HEK293 (cell line): ENCODE data around the gene CNPY4.
A peak's percentile ranks its signal among the peaks of the same experiment; 100 is the strongest.

Experiments used
- BCL11A ChIP-seq: fragments of 450-650 bp; formaldehyde crosslinking; IDR thresholded peaks from 2 replicates; pipeline ENCODE4 v1.5.1; 2016; ENCODE audit warnings: low read depth, missing biosample characterization, missing genetic modification characterization
- EGR2 ChIP-seq: fragments of 450-650 bp; formaldehyde crosslinking; IDR thresholded peaks from 2 replicates; pipeline ENCODE4 v1.5.1; 2016; ENCODE audit warnings: low read depth, missing biosample characterization, missing genetic modification characterization
- IKZF3 ChIP-seq: fragments of 450-650 bp; IDR thresholded peaks from 2 replicates; pipeline ENCODE4 v1.5.0; 2018; ENCODE audit warnings: missing biosample characterization, mild to moderate bottlenecking, missing genetic modification characterization, moderate library complexity
- MZF1 ChIP-seq: fragments of 450-650 bp; formaldehyde crosslinking; IDR thresholded peaks from 2 replicates; pipeline ENCODE4 v1.5.1; 2017; ENCODE audit warnings: missing biosample characterization, missing genetic modification characterization, borderline replicate concordance
- SALL2 ChIP-seq: fragments of 450-650 bp; formaldehyde crosslinking; IDR thresholded peaks from 2 replicates; pipeline ENCODE4 v1.5.0; 2017; ENCODE audit warnings: missing biosample characterization, mild to moderate bottlenecking, missing genetic modification characterization, borderline replicate concordance
- SETDB1 ChIP-seq: IDR thresholded peaks from one replicate; pipeline ENCODE4 v1.6.1; 2017; ENCODE audit warnings: mild to moderate bottlenecking, low read length, moderate library complexity, mixed read lengths; ENCODE audit not compliant: insufficient read length
- SP3 ChIP-seq: fragments of 450-650 bp; formaldehyde crosslinking; IDR thresholded peaks from 2 replicates; pipeline ENCODE4 v1.5.1; 2016; ENCODE audit warnings: missing biosample characterization, missing genetic modification characterization
- TRIM28 ChIP-seq: IDR thresholded peaks from 2 replicates; pipeline ENCODE4 v1.6.1; 2011; ENCODE audit warnings: low read length, control low read depth, borderline replicate concordance
- ZBTB21 ChIP-seq: fragments of 450-650 bp; formaldehyde crosslinking; IDR thresholded peaks from 2 replicates; pipeline ENCODE4 v1.5.1; 2017; ENCODE audit warnings: missing biosample characterization, missing genetic modification characterization
- ZBTB7A ChIP-seq: fragments of 450-650 bp; formaldehyde crosslinking; IDR thresholded peaks from 2 replicates; pipeline ENCODE4 v1.5.1; 2016; ENCODE audit warnings: low read depth, missing biosample characterization, missing genetic modification characterization
- ZBTB8A ChIP-seq: fragments of 450-650 bp; formaldehyde crosslinking; IDR thresholded peaks from 2 replicates; pipeline ENCODE4 v1.5.1; 2016; ENCODE audit warnings: missing biosample characterization, missing genetic modification characterization
- ZFP37 ChIP-seq: fragments of 450-650 bp; formaldehyde crosslinking; IDR thresholded peaks from 2 replicates; pipeline ENCODE4 v1.5.1; 2016; ENCODE audit warnings: missing biosample characterization, missing genetic modification characterization
- ZNF10 ChIP-seq: fragments of 450-650 bp; formaldehyde crosslinking; IDR thresholded peaks from 2 replicates; pipeline ENCODE4 v1.5.1; 2017; ENCODE audit warnings: missing biosample characterization, missing genetic modification characterization
- ZNF184 ChIP-seq: fragments of 450-650 bp; IDR thresholded peaks from 2 replicates; pipeline ENCODE4 v1.5.1; 2018; ENCODE audit warnings: missing biosample characterization, mild to moderate bottlenecking, missing genetic modification characterization
- ZNF324 ChIP-seq: fragments of 450-650 bp; formaldehyde crosslinking; IDR thresholded peaks from 2 replicates; pipeline ENCODE4 v1.5.1; 2016; ENCODE audit warnings: missing biosample characterization, missing genetic modification characterization
- ZNF350 ChIP-seq: fragments of 450-650 bp; formaldehyde crosslinking; IDR thresholded peaks from 2 replicates; pipeline ENCODE4 v1.5.0; 2017; ENCODE audit warnings: missing biosample characterization, mild to moderate bottlenecking, missing genetic modification characterization
- ZNF394 ChIP-seq: fragments of 450-650 bp; formaldehyde crosslinking; IDR thresholded peaks from 2 replicates; pipeline ENCODE4 v1.5.1; 2016; ENCODE audit warnings: missing biosample characterization, missing genetic modification characterization, mild to moderate bottlenecking, moderate library complexity, borderline replicate concordance
- ZNF521 ChIP-seq: fragments of 450-650 bp; formaldehyde crosslinking; IDR thresholded peaks from 2 replicates; pipeline ENCODE4 v1.5.1; 2017; ENCODE audit warnings: missing biosample characterization, mild to moderate bottlenecking, missing genetic modification characterization
- ZNF544 ChIP-seq: fragments of 450-650 bp; formaldehyde crosslinking; IDR thresholded peaks from 2 replicates; pipeline ENCODE4 v1.5.0; 2017; ENCODE audit warnings: missing biosample characterization, missing genetic modification characterization
- ZNF558 ChIP-seq: fragments of 450-650 bp; formaldehyde crosslinking; IDR thresholded peaks from 2 replicates; pipeline ENCODE4 v1.5.1; 2016; ENCODE audit warnings: missing biosample characterization, missing genetic modification characterization
- ZNF571 ChIP-seq: fragments of 450-650 bp; formaldehyde crosslinking; IDR thresholded peaks from 2 replicates; pipeline ENCODE4 v1.5.0; 2017; ENCODE audit warnings: missing biosample characterization, missing genetic modification characterization
- ZNF600 ChIP-seq: fragments of 450-650 bp; formaldehyde crosslinking; IDR thresholded peaks from 2 replicates; pipeline ENCODE4 v1.5.1; 2016; ENCODE audit warnings: missing biosample characterization, missing genetic modification characterization
- ZNF626 ChIP-seq: fragments of 450-650 bp; sonication (Bioruptor Pico); formaldehyde crosslinking; IDR thresholded peaks from 2 replicates; pipeline ENCODE4 v1.5.1; 2018; ENCODE audit warnings: missing biosample characterization, missing genetic modification characterization, inconsistent platforms
- ZNF629 ChIP-seq: fragments of 450-650 bp; formaldehyde crosslinking; IDR thresholded peaks from 2 replicates; pipeline ENCODE4 v1.5.1; 2017; ENCODE audit warnings: missing biosample characterization, missing genetic modification characterization
- TF ChIP-seq, protein P1 (sequence below): fragments of 450-650 bp; formaldehyde crosslinking; conservative IDR thresholded peaks from 2 replicates; pipeline ENCODE4 v1.5.1; 2016; ENCODE audit warnings: low read depth, missing biosample characterization, missing genetic modification characterization
- TF ChIP-seq, protein P2 (sequence below): fragments of 450-650 bp; formaldehyde crosslinking; IDR thresholded peaks from 2 replicates; pipeline ENCODE4 v1.5.1; 2017; ENCODE audit warnings: missing biosample characterization, missing genetic modification characterization
- TF ChIP-seq, protein P3 (sequence below): fragments of 450-650 bp; formaldehyde crosslinking; IDR thresholded peaks from 2 replicates; pipeline ENCODE4 v1.5.1; 2016; ENCODE audit warnings: missing biosample characterization, missing genetic modification characterization
- TF ChIP-seq, protein P4 (sequence below): fragments of 450-650 bp; formaldehyde crosslinking; IDR thresholded peaks from 2 replicates; pipeline ENCODE4 v1.5.1; 2016; ENCODE audit warnings: missing biosample characterization, missing genetic modification characterization
- TF ChIP-seq, protein P5 (sequence below): fragments of 450-650 bp; formaldehyde crosslinking; IDR thresholded peaks from 2 replicates; pipeline ENCODE4 v1.5.1; 2017; ENCODE audit warnings: missing biosample characterization, missing genetic modification characterization

Gene CNPY4

DNA sequence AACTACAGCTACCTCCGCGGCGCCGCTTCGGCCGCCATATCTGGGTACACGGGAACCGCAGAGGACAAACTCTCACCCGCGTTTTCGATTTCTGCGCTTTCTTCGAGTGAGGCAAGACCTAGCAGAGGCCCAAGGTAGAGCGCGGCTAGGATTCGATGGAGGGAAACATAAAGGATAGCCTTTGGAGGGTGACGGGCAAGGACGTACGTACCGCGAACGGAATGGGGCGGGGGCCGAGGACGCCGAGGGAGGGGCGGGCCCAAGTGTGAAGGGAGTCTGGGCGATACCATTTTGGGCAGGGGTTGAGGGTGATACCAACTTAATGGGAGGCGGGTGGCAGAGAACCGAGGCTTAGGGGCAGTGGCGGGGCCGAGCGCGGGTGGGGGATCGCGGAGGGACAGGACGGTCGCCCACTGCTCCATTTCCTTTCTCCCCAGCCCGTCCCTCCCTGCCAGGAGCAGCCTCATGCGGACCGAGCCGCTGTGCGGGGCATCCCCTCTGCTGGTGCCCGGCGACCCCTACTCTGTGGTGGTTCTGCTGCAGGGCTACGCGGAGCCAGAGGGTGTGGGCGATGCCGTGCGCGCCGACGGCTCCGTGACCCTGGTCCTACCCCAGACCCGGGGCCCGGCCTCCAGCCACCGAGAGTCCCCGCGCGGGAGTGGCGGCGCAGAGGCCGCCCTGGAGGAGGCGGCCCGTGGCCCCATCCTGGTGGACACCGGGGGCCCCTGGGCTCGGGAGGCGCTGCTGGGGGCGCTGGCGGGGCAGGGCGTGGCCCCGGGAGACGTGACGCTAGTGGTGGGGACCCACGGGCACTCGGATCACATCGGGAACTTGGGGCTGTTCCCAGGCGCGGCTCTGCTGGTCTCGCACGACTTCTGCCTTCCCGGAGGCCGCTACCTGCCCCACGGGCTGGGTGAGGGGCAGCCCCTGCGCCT is 7.8 kb downstream of the CNPY4 start, which contains the start of gene MBLAC1 (continued):
- TF ChIP-seq, protein P1, sequence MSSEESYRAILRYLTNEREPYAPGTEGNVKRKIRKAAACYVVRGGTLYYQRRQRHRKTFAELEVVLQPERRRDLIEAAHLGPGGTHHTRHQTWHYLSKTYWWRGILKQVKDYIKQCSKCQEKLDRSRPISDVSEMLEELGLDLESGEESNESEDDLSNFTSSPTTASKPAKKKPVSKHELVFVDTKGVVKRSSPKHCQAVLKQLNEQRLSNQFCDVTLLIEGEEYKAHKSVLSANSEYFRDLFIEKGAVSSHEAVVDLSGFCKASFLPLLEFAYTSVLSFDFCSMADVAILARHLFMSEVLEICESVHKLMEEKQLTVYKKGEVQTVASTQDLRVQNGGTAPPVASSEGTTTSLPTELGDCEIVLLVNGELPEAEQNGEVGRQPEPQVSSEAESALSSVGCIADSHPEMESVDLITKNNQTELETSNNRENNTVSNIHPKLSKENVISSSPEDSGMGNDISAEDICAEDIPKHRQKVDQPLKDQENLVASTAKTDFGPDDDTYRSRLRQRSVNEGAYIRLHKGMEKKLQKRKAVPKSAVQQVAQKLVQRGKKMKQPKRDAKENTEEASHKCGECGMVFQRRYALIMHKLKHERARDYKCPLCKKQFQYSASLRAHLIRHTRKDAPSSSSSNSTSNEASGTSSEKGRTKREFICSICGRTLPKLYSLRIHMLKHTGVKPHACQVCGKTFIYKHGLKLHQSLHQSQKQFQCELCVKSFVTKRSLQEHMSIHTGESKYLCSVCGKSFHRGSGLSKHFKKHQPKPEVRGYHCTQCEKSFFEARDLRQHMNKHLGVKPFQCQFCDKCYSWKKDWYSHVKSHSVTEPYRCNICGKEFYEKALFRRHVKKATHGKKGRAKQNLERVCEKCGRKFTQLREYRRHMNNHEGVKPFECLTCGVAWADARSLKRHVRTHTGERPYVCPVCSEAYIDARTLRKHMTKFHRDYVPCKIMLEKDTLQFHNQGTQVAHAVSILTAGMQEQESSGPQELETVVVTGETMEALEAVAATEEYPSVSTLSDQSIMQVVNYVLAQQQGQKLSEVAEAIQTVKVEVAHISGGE (tag by site-specific recombination), result peak; percentile 74
- TF ChIP-seq ZNF629 (peak; percentile 63), IKZF3 (tag by site-specific recombination) (no peak), ZBTB21 (no peak), SALL2 (tag by site-specific recombination) (no peak), ZBTB7A (peak; percentile 90), SP3 (tag by site-specific recombination) (peak; percentile 77), ZNF521 (tag by site-specific recombination) (no peak), SETDB1 (no peak), ZBTB8A (tag by site-specific recombination) (peak; percentile 87), ZNF571 (no peak), MZF1 (tag by site-specific recombination) (no peak; the same call in 1 of the 2 replicates), ZNF10 (tag by site-specific recombination) (peak; percentile 3; the same call in 1 of the 2 replicates), ZNF324 (tag by site-specific recombination) (peak; percentile 81; the same call in 1 of the 2 replicates), ZNF558 (0 out of 2 replicates have a peak, but pooled peaks have one; percentile 44), ZNF184 (tag by site-specific recombination) (0 out of 2 replicates have a peak, but pooled peaks have one; percentile 1), ZFP37 (tag by site-specific recombination) (peak; percentile 67), TRIM28 (no peak), BCL11A (no peak), ZNF626 (no peak), ZNF394 (tag by site-specific recombination) (0 out of 2 replicates have a peak, but pooled peaks have one; percentile 60), EGR2 (tag by site-specific recombination) (peak; percentile 65), ZNF544 (tag by site-specific recombination) (no peak), ZNF350 (tag by site-specific recombination) (no peak), ZNF600 (tag by site-specific recombination) (peak; percentile 23; the same call in 1 of the 2 replicates)
- TF ChIP-seq, protein P2, sequence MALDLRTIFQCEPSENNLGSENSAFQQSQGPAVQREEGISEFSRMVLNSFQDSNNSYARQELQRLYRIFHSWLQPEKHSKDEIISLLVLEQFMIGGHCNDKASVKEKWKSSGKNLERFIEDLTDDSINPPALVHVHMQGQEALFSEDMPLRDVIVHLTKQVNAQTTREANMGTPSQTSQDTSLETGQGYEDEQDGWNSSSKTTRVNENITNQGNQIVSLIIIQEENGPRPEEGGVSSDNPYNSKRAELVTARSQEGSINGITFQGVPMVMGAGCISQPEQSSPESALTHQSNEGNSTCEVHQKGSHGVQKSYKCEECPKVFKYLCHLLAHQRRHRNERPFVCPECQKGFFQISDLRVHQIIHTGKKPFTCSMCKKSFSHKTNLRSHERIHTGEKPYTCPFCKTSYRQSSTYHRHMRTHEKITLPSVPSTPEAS (tag by site-specific recombination), result no peak
- TF ChIP-seq, protein P3, sequence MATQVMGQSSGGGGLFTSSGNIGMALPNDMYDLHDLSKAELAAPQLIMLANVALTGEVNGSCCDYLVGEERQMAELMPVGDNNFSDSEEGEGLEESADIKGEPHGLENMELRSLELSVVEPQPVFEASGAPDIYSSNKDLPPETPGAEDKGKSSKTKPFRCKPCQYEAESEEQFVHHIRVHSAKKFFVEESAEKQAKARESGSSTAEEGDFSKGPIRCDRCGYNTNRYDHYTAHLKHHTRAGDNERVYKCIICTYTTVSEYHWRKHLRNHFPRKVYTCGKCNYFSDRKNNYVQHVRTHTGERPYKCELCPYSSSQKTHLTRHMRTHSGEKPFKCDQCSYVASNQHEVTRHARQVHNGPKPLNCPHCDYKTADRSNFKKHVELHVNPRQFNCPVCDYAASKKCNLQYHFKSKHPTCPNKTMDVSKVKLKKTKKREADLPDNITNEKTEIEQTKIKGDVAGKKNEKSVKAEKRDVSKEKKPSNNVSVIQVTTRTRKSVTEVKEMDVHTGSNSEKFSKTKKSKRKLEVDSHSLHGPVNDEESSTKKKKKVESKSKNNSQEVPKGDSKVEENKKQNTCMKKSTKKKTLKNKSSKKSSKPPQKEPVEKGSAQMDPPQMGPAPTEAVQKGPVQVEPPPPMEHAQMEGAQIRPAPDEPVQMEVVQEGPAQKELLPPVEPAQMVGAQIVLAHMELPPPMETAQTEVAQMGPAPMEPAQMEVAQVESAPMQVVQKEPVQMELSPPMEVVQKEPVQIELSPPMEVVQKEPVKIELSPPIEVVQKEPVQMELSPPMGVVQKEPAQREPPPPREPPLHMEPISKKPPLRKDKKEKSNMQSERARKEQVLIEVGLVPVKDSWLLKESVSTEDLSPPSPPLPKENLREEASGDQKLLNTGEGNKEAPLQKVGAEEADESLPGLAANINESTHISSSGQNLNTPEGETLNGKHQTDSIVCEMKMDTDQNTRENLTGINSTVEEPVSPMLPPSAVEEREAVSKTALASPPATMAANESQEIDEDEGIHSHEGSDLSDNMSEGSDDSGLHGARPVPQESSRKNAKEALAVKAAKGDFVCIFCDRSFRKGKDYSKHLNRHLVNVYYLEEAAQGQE (tag by site-specific recombination), result peak; percentile 30; the same call in 1 of the 2 replicates
- TF ChIP-seq, protein P4, sequence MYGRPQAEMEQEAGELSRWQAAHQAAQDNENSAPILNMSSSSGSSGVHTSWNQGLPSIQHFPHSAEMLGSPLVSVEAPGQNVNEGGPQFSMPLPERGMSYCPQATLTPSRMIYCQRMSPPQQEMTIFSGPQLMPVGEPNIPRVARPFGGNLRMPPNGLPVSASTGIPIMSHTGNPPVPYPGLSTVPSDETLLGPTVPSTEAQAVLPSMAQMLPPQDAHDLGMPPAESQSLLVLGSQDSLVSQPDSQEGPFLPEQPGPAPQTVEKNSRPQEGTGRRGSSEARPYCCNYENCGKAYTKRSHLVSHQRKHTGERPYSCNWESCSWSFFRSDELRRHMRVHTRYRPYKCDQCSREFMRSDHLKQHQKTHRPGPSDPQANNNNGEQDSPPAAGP (tag by site-specific recombination), result peak; percentile 83
- TF ChIP-seq, protein P5, sequence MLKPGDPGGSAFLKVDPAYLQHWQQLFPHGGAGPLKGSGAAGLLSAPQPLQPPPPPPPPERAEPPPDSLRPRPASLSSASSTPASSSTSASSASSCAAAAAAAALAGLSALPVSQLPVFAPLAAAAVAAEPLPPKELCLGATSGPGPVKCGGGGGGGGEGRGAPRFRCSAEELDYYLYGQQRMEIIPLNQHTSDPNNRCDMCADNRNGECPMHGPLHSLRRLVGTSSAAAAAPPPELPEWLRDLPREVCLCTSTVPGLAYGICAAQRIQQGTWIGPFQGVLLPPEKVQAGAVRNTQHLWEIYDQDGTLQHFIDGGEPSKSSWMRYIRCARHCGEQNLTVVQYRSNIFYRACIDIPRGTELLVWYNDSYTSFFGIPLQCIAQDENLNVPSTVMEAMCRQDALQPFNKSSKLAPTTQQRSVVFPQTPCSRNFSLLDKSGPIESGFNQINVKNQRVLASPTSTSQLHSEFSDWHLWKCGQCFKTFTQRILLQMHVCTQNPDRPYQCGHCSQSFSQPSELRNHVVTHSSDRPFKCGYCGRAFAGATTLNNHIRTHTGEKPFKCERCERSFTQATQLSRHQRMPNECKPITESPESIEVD (tag by site-specific recombination), result no peak
